Naive thymus-derived CD4-positive, alpha-beta T cell (primary cell): ENCODE results near the gene CGNL1. TPM values are rescaled to one million over a fixed set of nuclear protein-coding genes. Genes with fewer than 3 reads are reported as not detected.

Experiments used
- ATAC-seq: fragments of 150-1000 bp; cut with Tn5 transposase; 2 replicates; pipeline ENCODE4 v1.10.0; 2021; ENCODE audit warnings: mild to moderate bottlenecking, moderate library complexity
- CTCF ChIA-PET: fragments of 350-600 bp; sonication (Branson Sonifier 250); formaldehyde crosslinking; loops from one replicate; lab custom pipeline; 2021; ENCODE audit warnings: antibody characterized with exemption; lab: Charles Lee
- POLR2A ChIA-PET: fragments of 350-600 bp; sonication (Branson Sonifier 250); formaldehyde crosslinking; loops from one replicate; lab custom pipeline; 2021; ENCODE audit warnings: antibody characterized with exemption, inconsistent platforms; lab: Charles Lee
- DNase-seq, 9 donors: peaks; one replicate each; pipeline versions ENCODE4 v3.0.0 to v3.0.0-alpha.2; 2020 to 2022; ENCODE audit warnings: mixed read lengths in 1 of 9
- H3K27ac ChIP-seq: one replicate; pipeline ENCODE4 v1.7.0; 2013; ENCODE audit warnings: mild to moderate bottlenecking, low read depth, low read length, moderate library complexity
- H3K27me3 ChIP-seq, 2 donors: one replicate each; pipeline ENCODE4 v1.7.0; 2013; ENCODE audit warnings: low read length in 2 of 2, mild to moderate bottlenecking in 2 of 2, moderate library complexity in 2 of 2; ENCODE audit not compliant: control insufficient read depth in 2 of 2, insufficient read depth in 2 of 2
- H3K36me3 ChIP-seq, 3 experiments: 1 replicate in 2 of 3; 2 replicates in 1 of 3; pipeline ENCODE4 v1.7.0; 2013; ENCODE audit warnings: low read length in 3 of 3, mild to moderate bottlenecking in 3 of 3, moderate library complexity in 1 of 3; ENCODE audit not compliant: insufficient read depth in 3 of 3, control insufficient read depth in 2 of 3
- H3K4me1 ChIP-seq, 2 donors: one replicate each; pipeline ENCODE4 v1.7.0; 2013; ENCODE audit warnings: low read length in 2 of 2, mild to moderate bottlenecking in 2 of 2, moderate library complexity in 1 of 2; ENCODE audit not compliant: control insufficient read depth in 2 of 2, insufficient read depth in 2 of 2
- H3K4me3 ChIP-seq: 2 replicates; pipeline ENCODE4 v1.7.0; 2013; ENCODE audit warnings: mild to moderate bottlenecking, low read length
- H3K9me3 ChIP-seq, 3 experiments: 1 replicate in 2 of 3; 2 replicates in 1 of 3; pipeline ENCODE4 v1.7.0; 2013; ENCODE audit warnings: low read length in 3 of 3; ENCODE audit not compliant: control insufficient read depth in 2 of 3
- H3K27ac Mint-ChIP-seq, 9 donors: one replicate each; pipeline ENCODE4 v1.8.0; 2020 to 2022; ENCODE audit warnings: mixed read lengths in 9 of 9, mild to moderate bottlenecking in 8 of 9, moderate library complexity in 5 of 9, inconsistent platforms in 2 of 9
- H3K27me3 Mint-ChIP-seq, 5 donors: one replicate each; pipeline ENCODE4 v1.8.0; 2021 to 2022; ENCODE audit warnings: mixed read lengths in 5 of 5, mild to moderate bottlenecking in 1 of 5
- H3K36me3 Mint-ChIP-seq, 5 donors: one replicate each; pipeline ENCODE4 v1.8.0; 2020 to 2022; ENCODE audit warnings: mixed read lengths in 5 of 5, mild to moderate bottlenecking in 3 of 5, inconsistent platforms in 1 of 5
- H3K4me1 Mint-ChIP-seq, 7 donors: one replicate each; pipeline ENCODE4 v1.8.0; 2020 to 2022; ENCODE audit warnings: mixed read lengths in 7 of 7, mild to moderate bottlenecking in 3 of 7, inconsistent platforms in 1 of 7
- H3K4me3 Mint-ChIP-seq, 10 donors: one replicate each; pipeline ENCODE4 v1.8.0; 2020 to 2022; ENCODE audit warnings: mild to moderate bottlenecking in 10 of 10, mixed read lengths in 10 of 10, moderate library complexity in 6 of 10, inconsistent platforms in 2 of 10
- H3K9me3 Mint-ChIP-seq, 11 donors: one replicate each; pipeline ENCODE4 v1.8.0; 2020 to 2022; ENCODE audit warnings: mixed read lengths in 11 of 11, mild to moderate bottlenecking in 4 of 11, inconsistent platforms in 1 of 11, moderate library complexity in 1 of 11
- intact Hi-C, 2 donors: fragments of 100-400 bp; cut with micrococcal nuclease; formaldehyde crosslinking; loops; one replicate each; pipeline ENCODE4 v1.15.1; 2023
- polyA plus RNA-seq, 2 donors: library from polyadenylated mRNA; unstranded; fragments of 300-500 nt; fragmentation: Illumina TruSeq; gene quantifications; one replicate each; pipeline ENCODE4 v1.2.3, GENCODE V29; 2021
- total RNA-seq, 6 experiments: library from RNA in 5 of 6; stranded (reverse) in 5 of 6; gene quantifications; 1 replicate in 5 of 6; 2 replicates in 1 of 6; pipeline ENCODE4 v1.2.3 and lab custom pipeline; 2021 to 2026

CGNL1 gene
- total and polyA plus RNA-seq, 7 experiments from 2014 or later = not detected

DNA sequence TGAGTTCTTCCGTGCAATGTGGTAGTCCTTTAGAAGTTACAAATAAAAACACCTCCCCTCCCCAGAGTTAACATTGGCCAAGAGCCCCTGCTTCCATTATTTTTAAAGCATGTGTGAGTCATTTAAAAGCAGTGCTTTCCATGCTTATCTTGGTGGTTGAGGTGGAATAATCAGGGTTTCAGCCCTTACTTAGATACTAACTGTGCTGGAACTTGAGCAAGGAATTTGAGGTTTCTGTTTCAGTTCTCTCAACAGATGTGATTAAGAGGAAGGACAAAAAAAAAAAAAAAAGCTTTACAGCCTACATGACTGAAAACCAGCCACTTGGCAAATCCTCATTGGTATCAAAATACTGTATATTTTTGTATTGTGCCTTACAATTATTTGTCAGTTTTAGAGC lies 64.5 kb downstream of the CGNL1 start:
- peaks cover 0 to 4% (median 0%) of the 10 kb centered on the region in 7 donors for H3K4me1 Mint-ChIP-seq
- DNase-seq (no peak), ATAC-seq (no peak)
- POLR2A ChIA-PET = no interaction called here
- no peak overlapping the region for H3K4me3 ChIP-seq
- H3K4me3 Mint-ChIP-seq = no peak overlapping the region
- no peak overlapping the region for H3K27ac Mint-ChIP-seq
- H3K4me1 ChIP-seq = no peaks in the 10 kb centered on the region
- no peaks in the 10 kb centered on the region for H3K27me3 ChIP-seq
- no peaks in the 10 kb centered on the region for H3K9me3 ChIP-seq
- no peaks in the 10 kb centered on the region for H3K36me3 Mint-ChIP-seq
- H3K27me3 Mint-ChIP-seq = peaks cover 10 to 14% (median 13%) of the 10 kb centered on the region in 5 donors
- no peaks in the 10 kb centered on the region for H3K36me3 ChIP-seq
- CTCF ChIA-PET = no interaction called here
- H3K9me3 Mint-ChIP-seq = peaks cover 0 to 1% (median 0%) of the 10 kb centered on the region in 11 donors
- intact Hi-C loops = no loop called here
- H3K27ac ChIP-seq = no peak overlapping the region

DNA sequence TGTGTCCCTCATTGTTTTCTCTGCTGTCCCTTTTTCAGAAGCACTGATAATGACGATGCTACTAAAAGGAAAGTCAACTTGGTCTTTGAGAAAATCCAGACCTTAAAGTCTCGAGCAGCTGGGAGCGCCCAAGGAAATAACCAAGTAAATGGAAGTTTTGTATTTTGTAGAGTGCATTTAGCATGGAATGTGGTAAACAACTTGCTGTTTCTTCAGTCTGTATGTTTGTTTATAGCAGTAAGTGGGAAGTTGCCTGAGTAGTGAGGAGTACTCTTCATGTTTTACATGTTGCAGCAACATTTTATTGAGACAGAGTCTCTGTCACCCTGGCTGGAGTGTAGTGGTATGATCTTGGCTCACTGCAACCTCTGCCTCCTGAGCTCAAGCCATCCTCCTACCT lies 66.0 kb downstream of the CGNL1 start:
- ChIA-PET CTCF (interaction anchor here (0.5 kb wide), 1 partner anchor 98 kb away, joined by 4 read pairs; no protein-coding TSS in a partner anchor), POLR2A (no interaction called here)
- Histone ChIP-seq H3K9me3 (no peaks in the 10 kb centered on the region), H3K27me3 (no peaks in the 10 kb centered on the region), H3K27ac (no peak overlapping the region), H3K4me3 (no peak overlapping the region), H3K4me1 (no peaks in the 10 kb centered on the region), H3K36me3 (no peaks in the 10 kb centered on the region)
- intact Hi-C loops = no loop called here
- H3K4me1 Mint-ChIP-seq = peaks cover 0 to 4% (median 0%) of the 10 kb centered on the region in 7 donors
- peaks cover 10 to 13% (median 10%) of the 10 kb centered on the region in 5 donors for H3K27me3 Mint-ChIP-seq
- no peak overlapping the region for H3K27ac Mint-ChIP-seq
- ATAC-seq (no peak), DNase-seq (no peak)
- no peak overlapping the region for H3K4me3 Mint-ChIP-seq
- peaks cover 0 to 1% (median 0%) of the 10 kb centered on the region in 11 donors for H3K9me3 Mint-ChIP-seq
- no peaks in the 10 kb centered on the region for H3K36me3 Mint-ChIP-seq

DNA sequence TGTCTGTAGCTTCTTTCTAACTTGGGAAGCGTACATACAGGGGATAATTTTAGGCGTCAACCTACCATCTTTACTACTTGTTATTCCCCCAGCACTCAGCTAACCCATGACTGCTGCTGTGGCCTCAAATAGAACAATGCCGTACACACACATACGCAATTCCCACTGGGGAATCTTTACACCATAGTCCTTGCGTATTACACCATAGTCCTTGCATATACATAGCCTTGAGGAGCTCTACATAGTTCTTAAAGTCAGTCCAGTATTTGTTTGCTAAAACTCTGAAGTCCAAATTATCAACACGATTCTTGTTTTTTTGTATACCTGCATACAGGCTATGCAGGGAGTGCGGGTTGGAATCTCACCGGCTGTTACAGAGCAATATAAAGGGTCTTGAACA lies 67.2 kb downstream of the CGNL1 start:
- ChIA-PET POLR2A (no interaction called here), CTCF (no interaction called here)
- ATAC-seq (no peak), DNase-seq (no peak)
- no peaks in the 10 kb centered on the region for H3K4me1 ChIP-seq
- H3K9me3 ChIP-seq = no peaks in the 10 kb centered on the region
- no peaks in the 10 kb centered on the region for H3K27me3 ChIP-seq
- H3K36me3 ChIP-seq = no peaks in the 10 kb centered on the region
- H3K27ac ChIP-seq = no peak overlapping the region
- Mint-ChIP-seq H3K27ac (no peak overlapping the region), H3K4me1 (peaks cover 0 to 4% (median 0%) of the 10 kb centered on the region in 7 donors), H3K27me3 (peaks cover 13 to 19% (median 15%) of the 10 kb centered on the region in 5 donors), H3K4me3 (no peak overlapping the region), H3K9me3 (peaks cover 0 to 1% (median 0%) of the 10 kb centered on the region in 11 donors), H3K36me3 (no peaks in the 10 kb centered on the region)
- intact Hi-C loops = no loop called here
- H3K4me3 ChIP-seq = no peak overlapping the region

DNA sequence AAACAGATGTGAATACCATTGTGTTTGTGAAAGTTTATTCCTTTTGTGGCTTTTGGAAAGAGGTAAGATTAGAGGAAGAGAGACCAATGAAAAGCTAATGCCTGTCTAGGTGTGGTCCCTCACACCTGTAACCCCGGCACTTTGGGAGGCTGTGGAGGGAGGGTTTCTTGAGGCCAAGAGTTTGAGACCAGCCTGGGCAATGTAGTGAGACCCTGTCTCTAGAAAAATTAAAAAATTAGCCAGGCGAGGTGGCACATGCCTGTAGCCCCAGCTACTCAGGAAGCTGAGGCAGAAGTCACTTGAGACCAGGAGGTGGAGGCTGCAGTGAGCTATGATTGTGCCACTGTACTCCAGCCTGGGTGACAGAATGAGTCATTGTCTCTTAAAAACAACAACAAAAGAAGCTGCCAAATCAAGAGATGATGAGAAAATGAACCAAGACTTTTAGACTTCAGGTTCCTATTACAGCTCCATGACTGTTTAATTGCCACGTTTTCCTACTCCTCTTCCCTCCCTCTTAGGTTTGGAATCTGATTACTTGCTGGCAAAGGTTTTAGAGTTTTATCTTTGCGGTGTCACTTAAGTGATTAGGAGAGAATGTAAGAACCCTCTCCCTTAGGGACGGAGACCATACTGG lies 68.7 kb downstream of the CGNL1 start:
- ATAC-seq (no peak), DNase-seq (no peak)
- ChIA-PET CTCF (no interaction called here), POLR2A (no interaction called here)
- intact Hi-C loops = no loop called here
- Mint-ChIP-seq H3K27ac (no peak overlapping the region), H3K36me3 (no peaks in the 10 kb centered on the region), H3K9me3 (peaks cover 0 to 1% (median 0%) of the 10 kb centered on the region in 11 donors), H3K4me3 (no peak overlapping the region), H3K4me1 (peaks cover 0 to 4% (median 0%) of the 10 kb centered on the region in 7 donors), H3K27me3 (peaks cover 16 to 28% (median 23%) of the 10 kb centered on the region in 5 donors)
- Histone ChIP-seq H3K9me3 (no peaks in the 10 kb centered on the region), H3K36me3 (no peaks in the 10 kb centered on the region), H3K4me1 (no peaks in the 10 kb centered on the region), H3K4me3 (no peak overlapping the region), H3K27ac (no peak overlapping the region), H3K27me3 (no peaks in the 10 kb centered on the region)

DNA sequence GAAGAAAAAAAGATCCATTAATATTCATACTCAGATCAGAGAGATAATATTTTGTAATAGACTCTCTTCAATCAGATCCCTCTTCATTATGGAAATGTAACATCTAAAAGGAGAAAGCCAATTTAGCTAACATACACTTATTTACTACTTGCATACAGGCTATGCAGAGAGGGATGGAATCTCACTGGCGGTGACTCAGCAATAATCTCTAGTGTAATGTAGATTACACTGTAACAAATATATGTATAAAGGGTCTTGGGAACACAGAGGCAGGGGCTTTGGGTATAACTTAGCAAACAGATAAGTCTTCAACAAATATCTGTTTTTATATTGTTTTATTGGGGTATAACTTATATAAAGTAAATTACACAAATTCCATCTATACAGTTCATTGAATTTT lies 69.6 kb downstream of the CGNL1 start:
- Mint-ChIP-seq H3K27me3 (peaks cover 18 to 32% (median 27%) of the 10 kb centered on the region in 5 donors), H3K27ac (no peak overlapping the region), H3K4me1 (peaks cover 0 to 2% (median 0%) of the 10 kb centered on the region in 7 donors), H3K9me3 (peaks cover 0 to 1% (median 0%) of the 10 kb centered on the region in 11 donors), H3K36me3 (no peaks in the 10 kb centered on the region), H3K4me3 (no peak overlapping the region)
- Histone ChIP-seq H3K27ac (no peak overlapping the region), H3K4me1 (no peaks in the 10 kb centered on the region), H3K36me3 (no peaks in the 10 kb centered on the region), H3K9me3 (no peaks in the 10 kb centered on the region), H3K4me3 (no peak overlapping the region), H3K27me3 (no peaks in the 10 kb centered on the region)
- no peak for ATAC-seq
- ChIA-PET CTCF (no interaction called here), POLR2A (no interaction called here)
- intact Hi-C loops = no loop called here
- DNase-seq = no peak

DNA sequence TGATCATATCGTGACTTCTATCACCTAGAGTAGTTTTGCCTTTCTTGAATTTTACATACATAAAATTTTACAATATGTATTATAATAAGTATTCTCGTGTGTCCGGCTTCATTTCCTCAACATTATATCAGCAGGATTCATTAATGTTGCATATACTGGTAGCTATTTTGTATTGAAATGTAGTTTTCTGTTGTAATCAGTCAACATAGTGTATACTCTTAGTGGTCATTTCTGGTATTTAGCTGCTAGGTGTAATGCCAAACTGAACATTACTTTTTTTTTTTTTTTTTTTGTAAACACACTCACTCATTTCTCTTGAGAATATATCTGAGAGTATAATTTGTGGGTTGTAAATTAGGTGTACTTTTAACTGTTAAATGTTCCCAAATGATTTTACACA lies 70.1 kb downstream of the CGNL1 start:
- H3K9me3 ChIP-seq = no peaks in the 10 kb centered on the region
- H3K27me3 Mint-ChIP-seq = peaks cover 18 to 34% (median 27%) of the 10 kb centered on the region in 5 donors
- POLR2A ChIA-PET = no interaction called here
- H3K4me3 Mint-ChIP-seq = no peak overlapping the region
- peaks cover 0 to 2% (median 0%) of the 10 kb centered on the region in 7 donors for H3K4me1 Mint-ChIP-seq
- DNase-seq = no peak
- no peak overlapping the region for H3K27ac ChIP-seq
- CTCF ChIA-PET = no interaction called here
- ATAC-seq = no peak
- no peaks in the 10 kb centered on the region for H3K36me3 Mint-ChIP-seq
- no peaks in the 10 kb centered on the region for H3K4me1 ChIP-seq
- no peak overlapping the region for H3K4me3 ChIP-seq
- no peak overlapping the region for H3K27ac Mint-ChIP-seq
- no peaks in the 10 kb centered on the region for H3K27me3 ChIP-seq
- intact Hi-C loops = no loop called here
- peaks cover 0 to 1% (median 0%) of the 10 kb centered on the region in 11 donors for H3K9me3 Mint-ChIP-seq
- no peaks in the 10 kb centered on the region for H3K36me3 ChIP-seq

DNA sequence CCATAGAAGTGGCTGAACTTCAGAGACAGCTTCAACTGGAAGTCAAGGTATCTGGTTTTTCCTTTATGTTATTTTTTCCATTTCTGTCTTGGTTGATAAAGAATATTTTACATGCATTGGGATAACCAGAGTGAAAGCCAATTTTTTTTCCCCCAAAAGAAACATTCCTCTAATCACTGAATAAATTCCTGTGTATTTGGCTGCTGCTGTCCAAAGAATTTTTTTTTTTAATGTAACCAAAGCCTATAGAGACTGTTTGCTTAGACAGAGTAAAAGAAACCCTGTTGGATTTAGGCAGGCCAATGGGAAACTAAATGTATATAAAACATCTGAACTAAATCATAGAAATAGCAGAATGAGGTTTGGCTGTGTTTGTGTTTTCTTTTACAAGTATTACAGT lies 75.2 kb downstream of the CGNL1 start:
- no peak overlapping the region for H3K27ac ChIP-seq
- Mint-ChIP-seq H3K27me3 (peaks cover 28 to 48% (median 35%) of the 10 kb centered on the region in 5 donors), H3K4me1 (peaks cover 0 to 2% (median 0%) of the 10 kb centered on the region in 7 donors), H3K27ac (no peak overlapping the region), H3K4me3 (no peak overlapping the region), H3K9me3 (no peaks in the 10 kb centered on the region), H3K36me3 (no peaks in the 10 kb centered on the region)
- no peak overlapping the region for H3K4me3 ChIP-seq
- no peaks in the 10 kb centered on the region for H3K4me1 ChIP-seq
- ATAC-seq = no peak
- no peaks in the 10 kb centered on the region for H3K27me3 ChIP-seq
- no peaks in the 10 kb centered on the region for H3K9me3 ChIP-seq
- no peak for DNase-seq
- intact Hi-C loops = no loop called here
- POLR2A ChIA-PET = no interaction called here
- no peaks in the 10 kb centered on the region for H3K36me3 ChIP-seq
- CTCF ChIA-PET = no interaction called here
